ENCODE results near the gene ASIC2.

DNA sequence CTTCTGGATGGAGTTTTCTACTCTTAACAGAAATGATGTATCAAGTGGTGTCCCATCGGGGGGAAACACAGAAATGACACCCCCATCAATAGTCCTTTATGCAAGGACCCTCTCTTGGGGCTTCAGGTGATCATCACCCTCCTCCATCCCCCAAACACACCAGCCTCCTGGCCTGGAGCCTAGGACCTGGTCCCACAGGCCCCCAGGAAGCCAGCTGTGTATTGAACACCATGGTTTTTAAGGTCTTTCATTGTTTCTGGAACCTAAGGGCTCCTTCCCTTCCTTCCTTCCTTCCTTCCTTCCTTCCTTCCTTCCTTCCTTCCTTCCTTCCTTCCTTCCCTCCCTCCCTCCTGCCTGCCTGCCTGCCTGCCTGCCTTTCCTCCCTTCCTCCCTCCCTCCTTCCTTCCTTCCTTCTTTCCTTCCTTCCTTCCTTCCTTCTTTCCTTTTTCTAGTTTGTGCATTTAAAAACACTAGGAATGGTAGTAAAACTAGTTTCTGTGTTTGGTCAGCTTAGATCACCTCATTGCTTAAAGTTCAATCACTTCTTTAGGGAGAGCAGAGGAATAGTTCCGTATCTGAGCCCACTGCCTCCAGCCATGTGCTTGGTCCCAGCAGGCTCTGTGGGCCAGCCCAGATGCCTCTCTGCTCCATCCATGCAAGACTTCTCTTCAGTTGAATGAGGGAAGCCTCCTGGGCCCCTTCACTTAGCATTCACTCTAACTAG lies 23.6 kb downstream of the ASIC2 start:
- TF ChIP-seq, protein P1, sequence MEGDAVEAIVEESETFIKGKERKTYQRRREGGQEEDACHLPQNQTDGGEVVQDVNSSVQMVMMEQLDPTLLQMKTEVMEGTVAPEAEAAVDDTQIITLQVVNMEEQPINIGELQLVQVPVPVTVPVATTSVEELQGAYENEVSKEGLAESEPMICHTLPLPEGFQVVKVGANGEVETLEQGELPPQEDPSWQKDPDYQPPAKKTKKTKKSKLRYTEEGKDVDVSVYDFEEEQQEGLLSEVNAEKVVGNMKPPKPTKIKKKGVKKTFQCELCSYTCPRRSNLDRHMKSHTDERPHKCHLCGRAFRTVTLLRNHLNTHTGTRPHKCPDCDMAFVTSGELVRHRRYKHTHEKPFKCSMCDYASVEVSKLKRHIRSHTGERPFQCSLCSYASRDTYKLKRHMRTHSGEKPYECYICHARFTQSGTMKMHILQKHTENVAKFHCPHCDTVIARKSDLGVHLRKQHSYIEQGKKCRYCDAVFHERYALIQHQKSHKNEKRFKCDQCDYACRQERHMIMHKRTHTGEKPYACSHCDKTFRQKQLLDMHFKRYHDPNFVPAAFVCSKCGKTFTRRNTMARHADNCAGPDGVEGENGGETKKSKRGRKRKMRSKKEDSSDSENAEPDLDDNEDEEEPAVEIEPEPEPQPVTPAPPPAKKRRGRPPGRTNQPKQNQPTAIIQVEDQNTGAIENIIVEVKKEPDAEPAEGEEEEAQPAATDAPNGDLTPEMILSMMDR (IDR thresholded peaks at IDR 0.05 in 8 of 11, conservative IDR thresholded peaks at IDR 0.05 in 3 of 11) = no peak
- TF ChIP-seq POLR2AphosphoS5 (IDR thresholded peaks at IDR 0.05) = no peak
